Measurements from ENCODE around the gene NHSL1.

NHSL1 gene

GRCh38 chr6:138396709-138397108 lies 102.6 kb downstream of the NHSL1 start:
- Histone ChIP-seq H3K79me2 (ENCODE audit: insufficient read depth, low read length) (no peaks in the 10 kb centered on the region), H3K36me3 (ENCODE audit: low read length) (no peaks in the 10 kb centered on the region), H3K9me3 (ENCODE audit: insufficient read depth, low read length) (no peaks in the 10 kb centered on the region), H4K20me1 (ENCODE audit: low read depth, low read length) (no peaks in the 10 kb centered on the region), H3K9ac (ENCODE audit: low read length) (no peak overlapping the region), H3K27me3 (ENCODE audit: low read length) (no peaks in the 10 kb centered on the region), H3K4me2 (ENCODE audit: low read depth, low read length, poor library complexity, severe bottlenecking) (no peak overlapping the region), H3K4me3 (ENCODE audit: insufficient read depth, low read length, poor library complexity, severe bottlenecking) (no peak overlapping the region), H3K27ac (ENCODE audit: low read depth, low read length) (no peak overlapping the region), H3F3A (ENCODE audit: insufficient read depth) (no peaks in the 10 kb centered on the region), H2AFZ (ENCODE audit: low read depth, low read length, severe bottlenecking) (no peak overlapping the region), H3K9me2 (replicated peaks; ENCODE audit: insufficient read depth, low read length) (no peaks in the 10 kb centered on the region)
- no peak for TF ChIP-seq EZH2phosphoT487 (conservative IDR thresholded peaks at IDR 0.05; ENCODE audit: low read length)
- TF ChIP-seq, protein P1, sequence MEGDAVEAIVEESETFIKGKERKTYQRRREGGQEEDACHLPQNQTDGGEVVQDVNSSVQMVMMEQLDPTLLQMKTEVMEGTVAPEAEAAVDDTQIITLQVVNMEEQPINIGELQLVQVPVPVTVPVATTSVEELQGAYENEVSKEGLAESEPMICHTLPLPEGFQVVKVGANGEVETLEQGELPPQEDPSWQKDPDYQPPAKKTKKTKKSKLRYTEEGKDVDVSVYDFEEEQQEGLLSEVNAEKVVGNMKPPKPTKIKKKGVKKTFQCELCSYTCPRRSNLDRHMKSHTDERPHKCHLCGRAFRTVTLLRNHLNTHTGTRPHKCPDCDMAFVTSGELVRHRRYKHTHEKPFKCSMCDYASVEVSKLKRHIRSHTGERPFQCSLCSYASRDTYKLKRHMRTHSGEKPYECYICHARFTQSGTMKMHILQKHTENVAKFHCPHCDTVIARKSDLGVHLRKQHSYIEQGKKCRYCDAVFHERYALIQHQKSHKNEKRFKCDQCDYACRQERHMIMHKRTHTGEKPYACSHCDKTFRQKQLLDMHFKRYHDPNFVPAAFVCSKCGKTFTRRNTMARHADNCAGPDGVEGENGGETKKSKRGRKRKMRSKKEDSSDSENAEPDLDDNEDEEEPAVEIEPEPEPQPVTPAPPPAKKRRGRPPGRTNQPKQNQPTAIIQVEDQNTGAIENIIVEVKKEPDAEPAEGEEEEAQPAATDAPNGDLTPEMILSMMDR (IDR thresholded peaks at IDR 0.05; ENCODE audit: insufficient read depth, low read length, poor library complexity, severe bottlenecking), result no peak

DNA sequence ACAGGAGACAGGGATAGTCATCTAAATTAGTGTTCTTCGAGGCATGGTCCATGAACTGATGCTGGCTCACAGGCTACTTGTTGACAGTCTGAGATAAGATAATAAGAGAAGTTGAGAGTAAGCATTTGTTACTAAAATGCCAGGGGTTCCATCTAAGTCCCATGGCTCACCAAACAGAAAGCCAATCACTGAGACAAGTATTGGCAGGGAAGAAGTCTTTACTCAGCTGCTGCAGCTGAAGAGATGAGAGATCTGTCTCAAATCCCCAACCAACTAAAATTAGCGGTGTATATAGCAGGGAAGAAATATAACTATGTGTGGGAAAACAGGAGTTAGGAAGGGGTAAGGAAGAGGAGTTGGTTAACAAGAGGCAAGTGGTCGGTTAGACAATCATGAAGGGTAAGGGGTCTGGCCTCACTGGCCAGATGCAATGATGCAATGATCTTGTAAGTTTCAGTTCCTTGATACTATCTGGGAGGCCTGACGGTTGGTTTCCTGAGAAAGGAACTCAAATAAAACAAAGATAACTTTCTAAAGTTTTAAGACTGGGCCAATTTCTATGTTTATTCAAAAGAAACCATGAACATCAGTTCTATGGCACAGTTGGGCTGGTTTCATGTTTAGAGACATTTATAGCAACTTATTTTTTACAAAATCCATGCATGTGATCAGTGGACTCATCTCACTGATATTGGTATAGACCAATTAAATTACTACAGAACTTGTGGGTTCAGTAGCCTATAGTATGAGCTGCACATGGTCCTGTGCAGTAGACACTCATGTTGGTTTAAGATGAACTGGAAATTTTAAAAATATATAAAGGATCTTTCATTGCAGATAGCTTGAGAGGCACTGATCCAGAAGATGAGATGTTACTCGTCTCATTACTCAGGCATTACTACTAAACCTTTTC lies 105.2 kb downstream of the NHSL1 start:
- Histone ChIP-seq H3K4me3 (ENCODE audit: insufficient read depth, low read length, poor library complexity, severe bottlenecking) (no peak overlapping the region), H3F3A (ENCODE audit: insufficient read depth) (no peaks in the 10 kb centered on the region), H3K9me2 (replicated peaks; ENCODE audit: insufficient read depth, low read length) (no peaks in the 10 kb centered on the region), H3K9ac (ENCODE audit: low read length) (no peak overlapping the region), H3K36me3 (ENCODE audit: low read length) (no peaks in the 10 kb centered on the region), H3K79me2 (ENCODE audit: insufficient read depth, low read length) (no peaks in the 10 kb centered on the region), H3K4me2 (ENCODE audit: low read depth, low read length, poor library complexity, severe bottlenecking) (no peak overlapping the region), H2AFZ (ENCODE audit: low read depth, low read length, severe bottlenecking) (no peak overlapping the region), H4K20me1 (ENCODE audit: low read depth, low read length) (no peaks in the 10 kb centered on the region), H3K27me3 (ENCODE audit: low read length) (no peaks in the 10 kb centered on the region), H3K27ac (ENCODE audit: low read depth, low read length) (no peak overlapping the region), H3K9me3 (ENCODE audit: insufficient read depth, low read length) (no peaks in the 10 kb centered on the region)
- TF ChIP-seq EZH2phosphoT487 (conservative IDR thresholded peaks at IDR 0.05; ENCODE audit: low read length), result no peak
- TF ChIP-seq, protein P1 (IDR thresholded peaks at IDR 0.05; ENCODE audit: insufficient read depth, low read length, poor library complexity, severe bottlenecking), result no peak

DNA sequence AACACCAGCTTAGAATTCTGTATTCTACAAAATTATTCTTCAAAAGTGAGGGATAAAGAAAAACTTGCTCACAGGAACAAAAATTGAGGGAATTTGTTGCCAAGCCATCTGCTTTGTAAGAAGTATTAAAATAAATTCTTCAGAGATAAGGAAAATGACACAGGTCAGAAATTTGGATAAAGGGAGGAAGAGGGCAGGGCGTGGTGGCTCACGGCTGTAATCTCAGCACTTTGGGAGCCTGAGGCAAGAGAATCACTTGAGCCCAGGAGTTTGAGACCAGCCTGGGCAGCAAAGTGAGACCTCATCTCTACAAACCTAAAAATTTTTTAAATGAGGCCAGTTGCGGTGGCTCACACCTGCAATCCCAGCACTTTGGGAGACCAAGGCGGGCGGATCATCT lies 109.7 kb downstream of the NHSL1 start:
- Histone ChIP-seq H3K9me3 (ENCODE audit: insufficient read depth, low read length) (no peaks in the 10 kb centered on the region), H3K9ac (ENCODE audit: low read length) (no peak overlapping the region), H4K20me1 (ENCODE audit: low read depth, low read length) (no peaks in the 10 kb centered on the region), H3K9me2 (replicated peaks; ENCODE audit: insufficient read depth, low read length) (no peaks in the 10 kb centered on the region), H3K79me2 (ENCODE audit: insufficient read depth, low read length) (no peaks in the 10 kb centered on the region), H3K36me3 (ENCODE audit: low read length) (no peaks in the 10 kb centered on the region), H3K27ac (ENCODE audit: low read depth, low read length) (no peak overlapping the region), H3K27me3 (ENCODE audit: low read length) (no peaks in the 10 kb centered on the region), H3K4me3 (ENCODE audit: insufficient read depth, low read length, poor library complexity, severe bottlenecking) (no peak overlapping the region), H3K4me2 (ENCODE audit: low read depth, low read length, poor library complexity, severe bottlenecking) (no peak overlapping the region), H3F3A (ENCODE audit: insufficient read depth) (no peaks in the 10 kb centered on the region), H2AFZ (ENCODE audit: low read depth, low read length, severe bottlenecking) (no peak overlapping the region)
- TF ChIP-seq, protein P1 (IDR thresholded peaks at IDR 0.05; ENCODE audit: insufficient read depth, low read length, poor library complexity, severe bottlenecking), result no peak
- TF ChIP-seq EZH2phosphoT487 (conservative IDR thresholded peaks at IDR 0.05; ENCODE audit: low read length), result no peak
